ENCODE data around the gene CTNND1.

DNA sequence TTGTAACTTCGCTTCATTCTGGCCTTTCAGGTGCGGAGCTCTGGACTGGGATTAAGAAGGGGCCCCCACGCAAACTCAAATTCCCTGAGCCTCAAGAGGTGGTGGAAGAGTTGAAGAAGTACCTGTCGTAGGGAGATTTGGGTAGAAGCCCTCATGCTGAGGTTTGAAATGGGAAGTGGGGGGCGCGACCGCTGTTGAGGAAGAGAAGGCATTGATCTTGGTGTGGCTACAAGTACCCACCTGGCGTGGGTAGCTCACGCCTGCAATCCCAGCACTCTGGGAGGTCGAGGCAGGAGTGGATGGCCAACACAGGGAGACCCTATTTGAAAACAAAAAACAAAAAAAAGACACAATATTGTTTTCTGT is 19.5 kb upstream of the CTNND1 start:
- TF ChIP-seq, protein P1, sequence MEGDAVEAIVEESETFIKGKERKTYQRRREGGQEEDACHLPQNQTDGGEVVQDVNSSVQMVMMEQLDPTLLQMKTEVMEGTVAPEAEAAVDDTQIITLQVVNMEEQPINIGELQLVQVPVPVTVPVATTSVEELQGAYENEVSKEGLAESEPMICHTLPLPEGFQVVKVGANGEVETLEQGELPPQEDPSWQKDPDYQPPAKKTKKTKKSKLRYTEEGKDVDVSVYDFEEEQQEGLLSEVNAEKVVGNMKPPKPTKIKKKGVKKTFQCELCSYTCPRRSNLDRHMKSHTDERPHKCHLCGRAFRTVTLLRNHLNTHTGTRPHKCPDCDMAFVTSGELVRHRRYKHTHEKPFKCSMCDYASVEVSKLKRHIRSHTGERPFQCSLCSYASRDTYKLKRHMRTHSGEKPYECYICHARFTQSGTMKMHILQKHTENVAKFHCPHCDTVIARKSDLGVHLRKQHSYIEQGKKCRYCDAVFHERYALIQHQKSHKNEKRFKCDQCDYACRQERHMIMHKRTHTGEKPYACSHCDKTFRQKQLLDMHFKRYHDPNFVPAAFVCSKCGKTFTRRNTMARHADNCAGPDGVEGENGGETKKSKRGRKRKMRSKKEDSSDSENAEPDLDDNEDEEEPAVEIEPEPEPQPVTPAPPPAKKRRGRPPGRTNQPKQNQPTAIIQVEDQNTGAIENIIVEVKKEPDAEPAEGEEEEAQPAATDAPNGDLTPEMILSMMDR (IDR thresholded peaks at IDR 0.05), result no peak
- TF ChIP-seq POLR2A (IDR thresholded peaks at IDR 0.05), result no peak
